ENCODE results near the gene USP5. TPM values are rescaled to one million over a fixed set of nuclear protein-coding genes. Genes with fewer than 3 reads are reported as not detected.

USP5 gene
- total RNA-seq, 4 donors from 2014 or later = 61.9 to 79.3 (median 72.5) TPM

GRCh38 chr12:6819106-6820030, 32.6 kb upstream of the USP5 start:
- TF ChIP-seq CTCF (IDR thresholded peaks at IDR 0.05) (no peak), POLR2A (IDR thresholded peaks at IDR 0.05) (no peak)
- intact Hi-C loops (cut with DNase I; ENCODE audit: low total_unique reads) = loop anchor here (5.0 kb wide), 1 partner anchor 82 kb away; no protein-coding TSS in a partner anchor
- H3K4me3 ChIP-seq (ENCODE audit: low read depth, poor library complexity, severe bottlenecking) = no peak overlapping the region
- DNase-seq (ENCODE audit: low spot score in 2 of 2) = no peak
- 78 to 86% methylated on average over 13 of the region's 13 CpGs for WGBS, 2 donors

- intact Hi-C loops (cut with DNase I; ENCODE audit: low total_unique reads) = no loop called here
- no peak overlapping the region for H3K4me3 ChIP-seq (ENCODE audit: low read depth, poor library complexity, severe bottlenecking)
- WGBS, 2 donors = 85 to 88% methylated on average over 5 of the region's 5 CpGs
Observed at GRCh38 chr12:6820166-6820565, 31.8 kb upstream of the USP5 start.

GRCh38 chr12:6821591-6822425, 30.1 kb upstream of the USP5 start, which contains the start of gene GPR162:
Gene GPR162 (plus strand): TSS chr12:6821821. CDS start chr12:6823899, 2,078 bp downstream.
- WGBS, 2 donors = 2 to 3% methylated on average over 19 to 28 of the region's 28 CpGs
- TF ChIP-seq POLR2A (IDR thresholded peaks at IDR 0.05) (no peak), CTCF (IDR thresholded peaks at IDR 0.05) (no peak)
- intact Hi-C loops (cut with DNase I; ENCODE audit: low total_unique reads) = no loop called here
- peak within 1 kb of the TSS; percentile 10 for H3K4me3 ChIP-seq (ENCODE audit: low read depth, poor library complexity, severe bottlenecking)
- DNase-seq (ENCODE audit: low spot score in 2 of 2) = peak in 1 of 2 donors; percentile 92

More at GRCh38 chr12:6820166-6820565, 31.8 kb upstream of the USP5 start:
- TF ChIP-seq POLR2A (IDR thresholded peaks at IDR 0.05) (no peak), CTCF (IDR thresholded peaks at IDR 0.05) (no peak)
- DNase-seq (ENCODE audit: low spot score in 2 of 2) = no peak

- intact Hi-C loops (cut with DNase I; ENCODE audit: low total_unique reads) = no loop called here
Observed at GRCh38 chr12:6822426-6823135, 29.4 kb upstream of the USP5 start.

More at GRCh38 chr12:6822426-6823135, 29.4 kb upstream of the USP5 start:
- WGBS, 2 donors = 38 to 46% methylated on average over 7 of the region's 7 CpGs
- TF ChIP-seq CTCF (IDR thresholded peaks at IDR 0.05) = no peak
- TF ChIP-seq POLR2A (IDR thresholded peaks at IDR 0.05) = no peak
- H3K4me3 ChIP-seq (ENCODE audit: low read depth, poor library complexity, severe bottlenecking) = no peak overlapping the region
- DNase-seq (ENCODE audit: low spot score in 2 of 2) = no peak

Measured in lower leg skin (tissue), 4 donors.